HEK293T (cell line): ENCODE results near the gene ZNF831.

Experiments
- BHLHE40 ChIP-seq: fragments of 450-650 bp; IDR thresholded peaks from 2 replicates; pipeline ENCODE4 v1.6.1; 2016; ENCODE audit warnings: mild to moderate bottlenecking, moderate library complexity, borderline replicate concordance
- CTBP1 ChIP-seq: fragments of 450-650 bp; IDR thresholded peaks from 2 replicates; pipeline ENCODE4 v1.6.1; 2016; ENCODE audit warnings: borderline replicate concordance
- ELF4 ChIP-seq: fragments of 450-650 bp; IDR thresholded peaks from 2 replicates; pipeline ENCODE4 v1.6.1; 2017; ENCODE audit warnings: antibody characterized with exemption
- FOXA1 ChIP-seq: fragments of 450-650 bp; IDR thresholded peaks from 2 replicates; pipeline ENCODE4 v1.6.1; 2016; ENCODE audit warnings: mild to moderate bottlenecking
- FOXK2 ChIP-seq: fragments of 450-650 bp; IDR thresholded peaks from 2 replicates; pipeline ENCODE4 v1.6.1; 2016; ENCODE audit warnings: mild to moderate bottlenecking
- FOXM1 ChIP-seq: fragments of 450-650 bp; IDR thresholded peaks from 2 replicates; pipeline ENCODE4 v1.6.1; 2017; ENCODE audit warnings: mild to moderate bottlenecking, borderline replicate concordance
- L3MBTL2 ChIP-seq: fragments of 450-650 bp; conservative IDR thresholded peaks from 2 replicates; pipeline ENCODE4 v1.6.1; 2016; ENCODE audit warnings: mild to moderate bottlenecking
- SP1 ChIP-seq: fragments of 450-650 bp; IDR thresholded peaks from 2 replicates; pipeline ENCODE4 v1.6.1; 2017
- SUZ12 ChIP-seq: fragments of 450-650 bp; IDR thresholded peaks from 2 replicates; pipeline ENCODE4 v1.6.1; 2016; ENCODE audit warnings: mild to moderate bottlenecking
- TARDBP ChIP-seq: fragments of 450-650 bp; IDR thresholded peaks from 2 replicates; pipeline ENCODE4 v1.6.1; 2016
- ZNF384 ChIP-seq: fragments of 450-650 bp; IDR thresholded peaks from 2 replicates; pipeline ENCODE4 v1.6.1; 2016

- TF ChIP-seq FOXA1 (no peak), BHLHE40 (no peak), FOXM1 (no peak), ELF4 (no peak), TARDBP (no peak), SP1 (no peak), CTBP1 (no peak), FOXK2 (no peak), L3MBTL2 (no peak), ZNF384 (no peak), SUZ12 (no peak)
Measured at GRCh38 chr20:59154317-59155013, 9.2 kb upstream of the ZNF831 start.
